Measurements from ENCODE around the gene EPHA7.

GRCh38 chr6:93327857-93328256, 91.5 kb downstream of the EPHA7 start:
- TF ChIP-seq CTCF (IDR thresholded peaks at IDR 0.05; ENCODE audit: low read depth, low read length) (no peak), EZH2phosphoT487 (IDR thresholded peaks at IDR 0.05; ENCODE audit: low read depth) (no peak)

Data from OCI-LY3 (cell line).